ENCODE measurements around the gene NEK6.

NEK6 gene

GRCh38 chr9:124358631-124359030 is 100.9 kb downstream of the NEK6 start:
- DNase-seq, result no peak

DNA sequence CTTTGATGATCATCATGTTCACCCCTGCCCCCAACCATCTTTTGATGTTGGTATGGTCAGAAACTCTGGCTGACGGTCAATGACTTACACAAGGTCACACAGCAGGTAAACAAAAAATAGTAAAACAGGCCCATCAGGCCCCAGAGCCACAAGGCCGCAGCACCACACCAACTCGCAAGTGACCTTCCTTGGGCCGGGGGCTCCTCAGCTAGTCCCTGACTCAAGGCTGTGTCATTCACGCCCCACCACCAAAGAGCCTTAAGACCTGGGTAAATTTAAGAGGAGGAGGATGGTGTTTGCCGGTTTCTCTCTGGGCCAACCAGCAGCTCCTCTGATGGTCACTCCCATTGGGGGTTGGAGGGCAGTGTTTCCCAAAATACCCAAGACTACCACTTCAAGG is 101.7 kb downstream of the NEK6 start:
- DNase-seq, result no peak

DNA sequence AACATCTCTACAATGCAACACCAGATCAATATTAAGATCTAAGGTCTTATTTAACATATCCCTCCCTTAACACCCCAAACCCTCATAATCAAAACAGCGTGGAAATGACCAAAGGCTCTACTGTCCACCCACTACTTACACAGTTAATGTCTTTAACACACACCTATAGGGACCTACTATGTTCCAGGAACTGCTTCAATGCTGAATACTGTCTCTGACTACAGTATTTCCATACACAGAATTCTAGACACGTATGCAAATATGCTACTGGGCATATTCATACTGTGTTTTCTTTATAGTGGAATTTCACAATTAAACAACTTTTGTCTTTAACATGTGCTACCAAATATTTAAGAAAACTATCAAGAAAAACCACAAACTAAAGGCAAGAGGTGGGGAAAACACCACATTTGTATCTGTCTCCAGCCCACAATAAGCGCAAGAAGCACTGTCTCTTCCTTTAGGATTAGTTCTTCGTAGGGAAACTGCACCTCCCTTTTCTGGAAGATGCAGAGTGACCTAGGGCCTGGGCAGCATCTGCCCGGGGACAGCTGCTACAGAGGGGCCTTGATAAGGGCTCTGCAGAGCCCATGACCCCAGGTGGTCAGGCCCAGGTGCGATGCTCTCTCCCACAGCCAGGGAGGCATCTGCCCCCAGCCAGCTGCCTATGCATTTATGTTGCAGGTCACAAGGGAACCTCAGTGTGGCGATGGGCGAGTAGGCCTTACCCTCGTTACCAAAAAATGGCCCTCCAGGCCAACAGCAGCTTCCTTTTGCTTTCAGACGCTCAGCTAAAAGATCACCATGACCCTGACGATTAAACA is 102.3 kb downstream of the NEK6 start:
- no peak for DNase-seq

- no peak for DNase-seq
Observed at GRCh38 chr9:124361128-124361527, 103.4 kb downstream of the NEK6 start.

DNA sequence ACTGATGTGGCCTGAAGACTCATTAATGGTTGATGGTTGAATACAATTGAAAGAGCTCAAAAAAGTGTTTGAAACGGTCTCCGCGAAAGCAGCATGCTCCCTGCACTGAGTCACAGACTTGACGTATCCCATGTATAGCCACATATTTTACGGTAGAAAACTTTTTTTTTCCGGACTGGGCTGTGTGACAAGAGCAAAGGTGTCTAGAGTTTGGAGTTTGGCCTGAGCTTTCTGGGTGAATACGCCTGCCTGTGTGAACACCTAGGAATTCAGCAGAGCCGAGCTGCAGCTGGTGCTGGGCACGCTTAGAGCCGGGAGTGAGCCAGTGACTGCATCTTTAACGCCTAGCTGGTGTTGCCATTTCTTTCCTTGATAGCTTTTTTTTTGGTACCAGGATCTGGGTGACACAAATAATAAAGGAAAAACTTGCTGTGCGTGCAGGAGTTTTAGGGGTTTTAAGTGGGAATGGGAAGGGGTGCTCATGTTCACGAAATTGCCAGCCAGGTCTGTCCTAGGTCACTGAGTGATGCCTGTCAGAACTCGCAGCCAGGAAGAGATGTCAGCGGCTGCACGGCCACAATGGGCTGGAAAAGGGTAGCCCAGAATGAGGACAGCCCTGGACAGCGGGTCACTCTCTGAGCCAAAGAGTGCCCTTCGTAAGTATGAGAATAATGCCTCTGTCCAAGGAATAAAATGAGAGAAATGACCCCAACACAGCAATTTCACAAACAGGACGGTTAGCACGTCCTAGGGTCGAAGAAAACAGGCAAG is 105.8 kb downstream of the NEK6 start:
- no peak for DNase-seq

- DNase-seq, result no peak
Observed at GRCh38 chr9:124364141-124364540, 106.4 kb downstream of the NEK6 start.

DNA sequence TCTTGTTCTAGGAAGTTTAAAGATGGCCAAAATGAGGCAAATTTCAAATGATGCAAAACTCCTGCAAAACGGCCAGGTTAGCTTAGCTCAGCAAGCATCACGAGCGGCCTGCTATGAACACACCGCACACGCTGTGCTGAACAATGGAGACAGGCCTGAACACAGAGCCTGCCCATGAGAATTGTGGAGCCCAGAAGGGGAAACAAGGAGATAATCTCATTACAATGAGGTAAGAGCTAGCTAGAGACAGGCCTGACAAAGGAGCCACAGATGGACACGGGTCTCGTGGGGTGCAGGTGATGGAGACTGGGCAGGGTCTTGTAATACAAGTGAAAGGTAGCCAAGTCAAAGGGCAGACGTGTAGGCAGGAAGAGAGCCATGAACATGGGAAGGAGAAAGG is 107.3 kb downstream of the NEK6 start:
- DNase-seq, result no peak

DNA sequence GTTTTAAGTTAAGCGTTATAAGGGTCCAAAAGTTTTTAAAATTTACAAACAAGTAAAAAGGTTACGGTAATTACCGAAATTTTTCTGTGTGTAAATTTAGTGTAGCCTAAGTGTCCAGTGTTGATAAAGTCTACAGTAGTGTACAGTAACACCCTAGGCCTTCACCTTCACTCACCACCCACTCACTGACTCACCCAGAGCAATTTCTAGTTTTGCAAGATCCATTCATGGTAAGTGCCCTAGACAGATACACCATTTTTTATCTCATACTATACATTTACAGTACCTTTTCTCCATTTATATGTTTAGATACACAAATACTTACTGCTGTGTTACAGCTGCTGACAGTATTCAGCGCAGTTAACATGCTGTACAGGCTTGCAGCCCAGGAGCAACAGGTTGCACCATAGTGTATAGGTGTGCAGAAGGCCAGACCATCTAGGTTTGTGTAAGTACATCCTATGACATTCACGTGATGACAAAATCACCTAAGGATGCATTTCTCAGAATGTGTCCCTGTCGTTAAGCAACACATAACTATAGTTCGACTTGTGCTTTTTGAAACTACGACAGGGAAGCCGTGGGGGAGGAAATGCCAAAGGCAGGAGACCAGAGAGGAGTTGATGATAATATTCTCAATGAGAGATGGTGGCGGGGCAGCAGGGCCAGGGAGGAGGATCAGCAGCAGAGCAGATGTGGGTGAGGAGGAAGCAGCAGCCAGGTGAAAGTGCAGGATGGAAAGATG is 108.9 kb downstream of the NEK6 start:
- DNase-seq, result no peak

DNA sequence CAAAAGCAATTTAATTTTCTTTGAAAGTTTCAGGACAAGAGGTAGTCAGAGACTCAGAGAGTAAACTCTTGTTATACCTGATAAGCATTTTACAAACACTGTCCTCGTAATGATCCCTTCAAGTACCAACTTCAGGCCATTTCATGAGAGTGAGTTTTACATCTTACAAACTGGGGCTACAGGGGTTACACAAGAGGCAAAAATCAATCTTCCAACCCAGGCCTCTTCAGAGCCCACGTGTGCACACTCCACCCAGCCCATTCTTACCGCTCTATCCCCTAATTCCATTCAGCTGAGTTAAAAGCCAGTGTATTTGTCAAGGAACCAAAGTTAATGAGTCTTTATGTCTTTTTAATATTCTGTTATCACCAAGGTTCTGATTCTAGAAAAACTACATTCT is 110.9 kb downstream of the NEK6 start:
- no peak for DNase-seq

- DNase-seq, result no peak
Observed at GRCh38 chr9:124369231-124369797, 111.6 kb downstream of the NEK6 start.

GRCh38 chr9:124370896-124371582 is 113.3 kb downstream of the NEK6 start:
- DNase-seq, result no peak

DNA sequence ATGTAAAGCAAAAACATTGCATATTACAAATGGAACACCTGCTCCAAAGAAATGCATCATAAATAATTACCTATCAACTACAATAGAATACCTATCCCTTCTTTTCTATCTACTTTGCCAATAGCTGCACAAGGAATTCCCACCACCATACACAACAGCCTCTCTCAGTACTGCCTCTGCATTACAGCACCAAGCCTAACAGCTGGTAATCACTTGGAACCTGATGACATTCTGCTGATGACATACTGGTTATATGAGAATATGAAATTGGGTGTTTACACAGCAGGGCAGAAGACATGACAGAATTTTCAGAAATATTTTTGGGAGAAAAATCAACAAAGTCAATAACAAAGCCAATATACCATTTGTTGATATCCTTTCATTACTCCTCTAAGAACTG is 114.3 kb downstream of the NEK6 start:
- no peak for DNase-seq

- no peak for DNase-seq
Observed at GRCh38 chr9:124373386-124373785, 115.6 kb downstream of the NEK6 start.

DNA sequence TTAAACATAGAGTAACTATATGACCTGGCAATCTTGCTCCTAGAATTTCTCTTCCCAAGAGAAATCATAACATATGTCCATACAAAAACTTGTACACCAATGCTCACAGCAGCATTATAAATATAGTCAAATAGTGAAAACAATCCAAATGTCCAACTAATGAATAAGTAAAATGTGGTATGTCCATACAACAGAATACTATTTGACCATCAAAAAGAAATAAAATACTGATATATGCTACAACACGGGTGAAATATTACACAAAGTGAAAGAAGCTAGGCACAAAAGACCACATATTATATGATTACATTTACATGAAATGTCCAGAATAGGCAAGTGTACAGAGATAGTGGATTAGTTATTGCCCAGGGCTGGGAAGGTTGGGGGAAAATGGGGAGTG is 116.1 kb downstream of the NEK6 start:
- DNase-seq, result no peak

- DNase-seq, result no peak
Observed at GRCh38 chr9:124375726-124376125, 118.0 kb downstream of the NEK6 start.

DNA sequence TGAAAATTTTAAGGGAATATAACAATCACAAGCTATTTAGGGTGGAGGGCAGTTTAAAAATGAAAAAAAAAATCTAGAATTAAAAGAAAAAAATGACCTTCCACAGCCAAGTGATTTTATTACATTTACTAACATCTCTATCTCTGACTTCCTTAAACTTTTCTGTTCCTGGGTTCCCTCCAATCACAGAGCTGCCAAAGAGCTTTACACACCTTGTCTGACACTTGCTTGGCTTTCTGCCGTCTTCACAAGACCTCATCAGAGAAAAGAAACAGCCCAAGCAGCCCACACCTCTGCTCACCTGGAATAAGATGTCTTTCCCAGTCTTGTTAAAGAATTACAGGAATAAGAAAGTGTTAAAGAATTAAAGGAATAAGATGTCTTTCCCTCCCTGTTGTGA is 118.6 kb downstream of the NEK6 start:
- no peak for DNase-seq

GRCh38 chr9:124377551-124378406 is 120.0 kb downstream of the NEK6 start:
- DNase-seq, result no peak

- no peak for DNase-seq
Observed at GRCh38 chr9:124381170-124381945, 123.6 kb downstream of the NEK6 start.

DNA sequence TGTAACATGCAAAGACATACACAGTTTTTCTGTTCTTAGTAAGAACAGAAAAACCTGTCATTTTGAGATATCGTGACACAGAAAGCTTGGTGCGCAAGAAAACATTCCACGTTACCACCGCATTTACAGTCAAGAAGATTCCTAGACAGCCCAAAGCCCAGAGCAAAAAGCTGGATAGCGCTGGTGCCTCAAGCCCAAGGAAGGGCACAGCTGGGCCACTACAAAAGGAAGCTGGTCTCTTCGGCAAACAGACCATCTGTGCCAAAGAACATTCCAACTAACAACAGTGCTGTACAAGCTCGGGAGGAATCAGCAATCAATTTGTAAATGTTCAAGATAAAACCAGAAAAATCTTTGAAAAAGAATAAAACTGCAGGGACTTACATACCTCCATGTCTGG is 126.5 kb downstream of the NEK6 start:
- no peak for DNase-seq

DNA sequence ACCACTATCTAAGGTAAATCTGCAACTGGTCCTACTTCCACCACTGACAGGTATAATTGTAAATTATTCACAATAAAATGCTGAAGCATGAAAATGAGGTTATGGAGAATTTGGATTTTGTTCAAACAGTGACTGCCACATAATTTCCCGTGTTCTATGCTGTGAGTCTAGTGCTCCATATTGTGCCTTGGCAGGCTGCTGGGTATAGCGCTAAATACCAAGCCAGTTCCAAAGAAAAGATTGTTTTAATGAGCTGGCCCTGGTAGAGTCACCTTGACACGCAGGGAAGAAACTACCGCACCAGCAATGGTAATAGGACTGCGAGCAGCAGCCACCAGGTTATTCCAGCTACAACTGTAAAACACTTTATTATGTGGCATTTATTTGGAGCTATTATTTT is 127.1 kb downstream of the NEK6 start:
- no peak for DNase-seq

DNA sequence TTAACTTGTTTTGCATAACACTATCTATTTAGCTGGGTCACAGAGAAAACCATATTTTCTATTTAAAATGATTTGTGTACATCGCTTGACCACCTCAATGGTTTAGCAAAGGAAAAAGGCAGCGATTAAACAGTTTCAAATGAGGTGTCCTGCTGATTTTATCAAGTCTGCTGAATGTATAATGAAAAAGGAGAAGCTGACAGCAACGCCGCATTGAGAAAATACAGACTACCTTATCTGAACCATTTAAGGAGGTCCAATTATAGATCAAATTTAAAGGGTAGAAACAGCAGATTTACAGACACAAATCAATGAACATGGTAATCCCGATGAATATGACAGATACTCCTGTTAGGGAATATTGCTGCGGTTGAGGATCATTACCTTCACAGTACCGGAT is 127.9 kb downstream of the NEK6 start:
- DNase-seq, result no peak
